GM21786 (cell line): ENCODE results near the gene SRGAP1.

Source experiments
- ATAC-seq: cut with Tn5 transposase; IDR thresholded peaks from one replicate; pipeline ENCODE4 v1.9.1; 2021; ENCODE audit not compliant: unreplicated experiment

The SRGAP1 gene

DNA sequence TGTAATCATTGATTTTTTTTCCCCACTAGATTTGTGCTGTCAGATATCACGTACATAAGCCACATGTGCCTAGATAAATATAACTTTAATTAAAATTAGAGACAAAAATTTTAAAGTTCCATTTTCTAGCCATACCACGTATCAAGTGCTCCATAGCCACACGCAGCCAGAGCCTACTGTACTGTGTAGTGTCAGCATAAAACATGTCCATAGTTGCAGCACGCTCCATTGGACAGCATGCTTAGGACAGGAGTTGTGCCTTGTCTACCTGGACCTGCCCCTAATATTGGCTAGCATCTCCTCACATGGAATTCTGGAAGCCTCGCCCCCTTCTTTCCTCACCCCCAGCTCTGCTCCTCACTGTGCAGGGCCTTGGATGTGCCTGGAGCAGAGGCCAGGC is 116.5 kb downstream of the SRGAP1 start:
- ATAC-seq: no peak

- no peak for ATAC-seq
Measured at GRCh38 chr12:63961543-63961942, 117.0 kb downstream of the SRGAP1 start.

- ATAC-seq: no peak
Measured at GRCh38 chr12:63963868-63964267, 119.4 kb downstream of the SRGAP1 start.

DNA sequence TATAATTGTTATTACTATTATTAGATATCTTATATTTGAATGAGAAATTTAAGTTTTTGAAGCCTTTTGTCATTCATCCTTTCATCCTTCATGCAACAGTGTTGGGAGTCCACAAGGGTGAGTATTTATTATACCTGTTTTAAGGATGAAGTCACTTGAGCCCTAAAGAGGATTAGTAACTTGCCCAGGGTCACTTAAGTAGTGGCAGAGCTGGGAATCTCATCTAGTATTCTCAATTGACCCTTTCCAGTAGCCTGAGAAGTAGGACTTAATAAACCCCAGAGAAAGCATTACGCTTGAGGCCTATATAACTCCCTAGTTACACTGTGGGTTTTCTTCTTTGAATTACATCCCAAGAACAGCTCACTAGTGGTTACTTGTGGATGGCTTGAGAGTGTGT is 119.8 kb downstream of the SRGAP1 start:
- ATAC-seq: no peak

- ATAC-seq: no peak
Measured at GRCh38 chr12:63965936-63966605, 121.6 kb downstream of the SRGAP1 start.

GRCh38 chr12:63966606-63966975 is 122.1 kb downstream of the SRGAP1 start:
- no peak for ATAC-seq

GRCh38 chr12:63967358-63968145 is 123.1 kb downstream of the SRGAP1 start:
- ATAC-seq: no peak

GRCh38 chr12:63968673-63969072 is 124.2 kb downstream of the SRGAP1 start:
- no peak for ATAC-seq

DNA sequence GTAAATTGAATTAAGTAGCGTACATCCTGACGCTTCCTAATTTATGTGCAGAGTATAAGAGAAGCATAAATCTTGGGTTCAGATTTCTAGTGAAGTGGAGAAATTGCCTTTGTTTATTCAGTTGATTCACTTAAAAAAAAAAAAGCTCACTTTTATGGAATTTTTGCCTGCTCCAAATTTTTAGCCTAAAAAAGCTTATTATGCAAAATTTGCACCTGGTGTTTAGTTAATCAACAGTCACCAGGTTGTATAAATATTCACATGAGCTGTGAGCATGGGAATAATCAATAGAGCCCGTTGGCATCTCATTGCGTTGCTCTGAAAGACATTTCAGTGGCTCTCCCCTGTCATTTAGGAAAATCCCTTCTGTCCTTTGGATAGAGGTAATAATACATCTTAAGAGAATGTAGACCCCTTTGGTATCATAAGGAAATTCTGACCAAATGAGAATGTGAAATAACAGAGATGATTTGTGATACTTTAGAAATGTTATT is 132.4 kb downstream of the SRGAP1 start:
- no peak for ATAC-seq

- ATAC-seq: no peak
Measured at GRCh38 chr12:63977441-63977840, 132.9 kb downstream of the SRGAP1 start.

GRCh38 chr12:63978519-63978918 is 134.0 kb downstream of the SRGAP1 start:
- no peak for ATAC-seq

- ATAC-seq: no peak
Measured at GRCh38 chr12:63980211-63980610, 135.7 kb downstream of the SRGAP1 start.

GRCh38 chr12:63981343-63981742 is 136.8 kb downstream of the SRGAP1 start:
- no peak for ATAC-seq

DNA sequence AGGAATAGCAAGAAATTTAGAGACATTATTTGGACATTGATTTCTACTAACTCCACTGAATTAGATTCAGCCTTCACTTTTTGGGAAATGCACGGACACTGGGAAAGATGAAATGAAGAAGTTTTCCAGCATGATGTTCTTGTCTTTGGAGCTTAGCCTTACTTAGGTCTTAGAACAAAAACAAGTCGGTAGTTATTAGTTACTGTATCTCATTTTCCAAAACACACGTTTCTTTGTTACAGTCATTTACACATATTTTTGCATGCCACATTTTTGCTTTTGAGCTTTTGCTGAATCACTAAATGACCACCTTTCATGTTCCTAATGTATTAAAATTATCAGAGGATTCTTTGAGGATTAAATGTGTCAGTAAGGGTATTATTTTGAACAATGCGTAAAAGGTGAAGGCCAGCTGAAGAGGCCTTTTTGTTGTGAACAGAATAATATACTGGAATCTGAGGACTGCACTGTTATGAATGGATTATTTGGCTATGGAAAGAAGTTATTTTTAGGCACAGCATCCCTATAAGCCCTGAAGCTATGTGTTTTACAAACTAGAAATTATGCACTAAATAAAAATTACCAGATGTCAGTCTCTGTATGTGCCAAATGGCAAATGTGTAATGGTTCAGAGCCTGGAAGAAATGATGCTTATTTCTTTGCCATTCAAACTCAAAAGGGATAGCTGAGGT is 138.2 kb downstream of the SRGAP1 start:
- ATAC-seq: no peak

DNA sequence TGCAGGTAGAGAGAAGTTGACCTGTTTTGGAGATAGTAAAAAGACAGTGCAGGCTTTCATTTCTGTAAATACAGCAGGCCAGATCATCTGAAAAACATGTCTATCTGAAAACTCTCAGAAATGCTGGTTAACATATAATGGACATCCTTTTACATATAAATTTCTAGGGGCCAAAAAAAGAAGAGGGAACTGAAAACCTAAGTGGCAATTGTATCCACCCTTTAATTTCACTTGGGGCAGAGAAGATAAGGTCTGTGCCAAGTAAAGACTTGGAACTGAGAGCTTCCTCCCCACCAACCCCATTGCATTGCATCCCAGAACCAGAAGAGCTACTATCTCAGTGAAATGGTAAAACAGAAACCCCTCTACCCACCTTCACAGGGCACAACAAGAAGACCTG is 141.0 kb downstream of the SRGAP1 start:
- no peak for ATAC-seq

- no peak for ATAC-seq
Measured at GRCh38 chr12:63985945-63986344, 141.4 kb downstream of the SRGAP1 start.

DNA sequence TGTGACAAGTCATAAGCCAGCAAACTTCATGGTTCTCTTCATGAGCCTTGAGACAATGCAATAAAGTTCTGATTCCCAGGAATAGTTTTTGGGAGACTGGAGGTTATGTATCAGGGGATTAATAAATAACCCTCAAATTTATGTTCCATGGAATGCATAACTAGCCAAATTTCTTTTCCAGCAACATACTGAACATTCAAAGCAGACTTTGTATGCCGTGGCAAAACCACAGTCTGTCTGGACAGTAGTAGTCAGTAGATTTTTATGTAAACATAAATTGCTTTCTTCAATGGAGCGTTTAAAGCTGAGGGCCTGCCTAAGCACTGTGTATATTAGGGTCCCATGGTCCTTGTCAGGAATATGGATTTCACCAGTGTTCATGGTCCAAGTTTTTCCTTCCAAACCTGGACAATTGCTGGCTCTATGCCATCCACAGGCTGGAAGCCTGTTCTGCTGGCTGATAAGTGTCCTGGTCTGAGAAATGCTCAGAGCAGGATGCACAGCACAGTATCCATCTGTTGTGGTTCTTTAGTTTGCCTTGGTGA is 144.9 kb downstream of the SRGAP1 start:
- ATAC-seq: no peak

- no peak for ATAC-seq
Measured at GRCh38 chr12:63990828-63991547, 146.5 kb downstream of the SRGAP1 start.

- no peak for ATAC-seq
Measured at GRCh38 chr12:63994704-63995103, 150.2 kb downstream of the SRGAP1 start.

GRCh38 chr12:63995512-63995911 is 151.0 kb downstream of the SRGAP1 start:
- ATAC-seq: no peak

DNA sequence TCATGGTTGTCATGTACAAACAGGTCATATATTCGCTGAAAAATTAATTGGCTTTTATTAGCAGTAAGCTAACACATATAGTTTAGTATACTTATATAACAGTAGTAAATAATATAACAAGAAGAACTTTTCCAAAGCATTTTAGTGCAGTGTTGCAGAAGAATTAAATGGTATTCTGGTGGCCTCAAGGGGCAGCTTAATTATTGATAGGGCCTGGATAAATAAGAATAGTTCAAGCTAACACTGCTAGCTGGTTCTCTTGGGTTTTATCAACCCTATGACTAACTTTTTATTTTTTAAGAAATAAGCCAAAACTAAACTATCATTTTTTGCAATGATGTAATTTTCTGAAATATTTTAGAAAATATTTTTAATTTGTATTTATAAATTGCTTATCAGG is 152.1 kb downstream of the SRGAP1 start:
- ATAC-seq: no peak
